H1 (cell line): ENCODE measurements around the gene SLC13A1. TPM values are rescaled to one million over a fixed set of nuclear protein-coding genes. Genes with fewer than 3 reads are reported as not detected.

Source experiments
- CTCF ChIA-PET: fragments of 300-600 bp; sonication (Branson Sonifier 250); formaldehyde crosslinking; loops from one replicate; lab custom pipeline; 2021; ENCODE audit not compliant: partially characterized antibody; lab: Charles Lee
- POLR2A ChIA-PET: fragments of 300-600 bp; sonication (Branson Sonifier 250); formaldehyde crosslinking; loops from one replicate; lab custom pipeline; 2021; ENCODE audit warnings: inconsistent platforms; ENCODE audit not compliant: partially characterized antibody; lab: Charles Lee
- DNase-seq, 2 experiments: peaks; one replicate each; pipeline versions ENCODE4 v3.0.0 to v3.0.0-alpha.2; 2010 to 2022; ENCODE audit warnings: low spot score in 2 of 2, low read depth in 1 of 2, mixed read lengths in 1 of 2
- FAIRE-seq: peaks from 2 replicates; lab custom pipeline; 2011; peaks lifted over from hg19 to GRCh38; lab: Jason Lieb, UNC
- H2AFZ ChIP-seq: 2 replicates; pipeline ENCODE4 v1.8.1; 2012; ENCODE audit warnings: low read length, inconsistent platforms
- H2AK5ac ChIP-seq: 2 replicates; pipeline ENCODE4 v1.6.1; 2013; ENCODE audit warnings: low read depth, low read length
- H2BK120ac ChIP-seq: replicated peaks from 2 replicates; pipeline ENCODE3; 2013; ENCODE audit warnings: low read depth, low read length, inconsistent platforms
- H2BK12ac ChIP-seq: 2 replicates; pipeline ENCODE4 v1.6.1; 2013; ENCODE audit warnings: low read depth, low read length
- H2BK15ac ChIP-seq: 2 replicates; pipeline ENCODE4 v1.6.1; 2013; ENCODE audit warnings: low read length
- H2BK20ac ChIP-seq: 2 replicates; pipeline ENCODE4 v1.6.1; 2013; ENCODE audit warnings: low read length
- H2BK5ac ChIP-seq: 2 replicates; pipeline ENCODE4 v1.6.1; 2013; ENCODE audit warnings: low read depth, low read length
- H3K14ac ChIP-seq: 2 replicates; pipeline ENCODE4 v1.6.1; 2013; ENCODE audit warnings: inconsistent platforms; ENCODE audit not compliant: insufficient read length
- H3K18ac ChIP-seq: 2 replicates; pipeline ENCODE4 v1.6.1; 2013; ENCODE audit warnings: low read length; ENCODE audit errors: extremely low read depth
- H3K23ac ChIP-seq: 2 replicates; pipeline ENCODE4 v1.6.1; 2013; ENCODE audit warnings: inconsistent platforms; ENCODE audit not compliant: insufficient read length
- H3K23me2 ChIP-seq: 2 replicates; pipeline ENCODE4 v1.6.1; 2013; ENCODE audit warnings: low read depth, low read length
- H3K27ac ChIP-seq: 2 replicates; pipeline ENCODE4 v1.6.1; 2011; ENCODE audit warnings: low read depth, low read length, inconsistent platforms
- H3K27me3 ChIP-seq, 4 experiments: replicated peaks in 1 of 4; 1 replicate in 1 of 4; 2 replicates in 3 of 4; pipeline versions ENCODE4 v1.6.1 to v1.8.1; 2011 to 2013; ENCODE audit warnings: low read length in 3 of 4, mild to moderate bottlenecking in 3 of 4, inconsistent platforms in 2 of 4, mixed read lengths in 2 of 4, moderate library complexity in 1 of 4; ENCODE audit not compliant: control insufficient read depth in 3 of 4, insufficient read depth in 3 of 4; ENCODE audit errors: extremely low read depth in 1 of 4
- H3K36me3 ChIP-seq, 4 experiments: 2 replicates each; pipeline versions ENCODE4 v1.6.1 to v1.8.1; 2011 to 2013; ENCODE audit warnings: mild to moderate bottlenecking in 4 of 4, low read length in 3 of 4, moderate library complexity in 2 of 4, control low read depth in 1 of 4, inconsistent platforms in 1 of 4; ENCODE audit not compliant: insufficient read depth in 4 of 4, control insufficient read depth in 2 of 4
- H3K4ac ChIP-seq: replicated peaks from 2 replicates; pipeline ENCODE3; 2013; ENCODE audit warnings: low read length, low read depth, mixed read lengths, inconsistent platforms; ENCODE audit not compliant: insufficient read length
- H3K4me1 ChIP-seq, 4 experiments: replicated peaks in 1 of 4; 1 replicate in 1 of 4; 2 replicates in 3 of 4; pipeline versions ENCODE4 v1.6.1 to v1.8.1; 2011 to 2013; ENCODE audit warnings: low read length in 3 of 4, inconsistent platforms in 2 of 4, mixed read lengths in 1 of 4; ENCODE audit not compliant: insufficient read depth in 4 of 4, control insufficient read depth in 3 of 4
- H3K4me2 ChIP-seq, 2 experiments: 2 replicates each; pipeline versions ENCODE4 v1.6.1 to v1.8.1; 2011 to 2013; ENCODE audit warnings: low read depth in 2 of 2, low read length in 2 of 2, control low read depth in 1 of 2, inconsistent platforms in 1 of 2, mild to moderate bottlenecking in 1 of 2; ENCODE audit not compliant: insufficient read depth in 1 of 2
- H3K4me3 ChIP-seq, 4 experiments: fragments of 200-600, 300-600 bp in 1 of 4; sonication (generic), shearing (Covaris generic), sonication (Bioruptor Twin) in 1 of 4; 2 replicates each; pipeline versions ENCODE4 v1.5.1 to v1.8.1; 2011 to 2016; ENCODE audit warnings: low read length in 4 of 4, low read depth in 3 of 4, control low read depth in 2 of 4, inconsistent platforms in 2 of 4, mild to moderate bottlenecking in 2 of 4, mixed read lengths in 1 of 4, moderate library complexity in 1 of 4; ENCODE audit not compliant: insufficient read depth in 2 of 4; ENCODE audit errors: extremely low read depth in 1 of 4
- H3K56ac ChIP-seq: replicated peaks from 2 replicates; pipeline ENCODE3; 2013; ENCODE audit warnings: low read depth, mild to moderate bottlenecking, mixed read lengths, low read length, inconsistent platforms; ENCODE audit not compliant: insufficient read length
- H3K79me1 ChIP-seq: 2 replicates; pipeline ENCODE4 v1.6.1; 2013; ENCODE audit warnings: low read depth, low read length, control low read depth
- H3K79me2 ChIP-seq, 2 experiments: 2 replicates each; pipeline versions ENCODE4 v1.6.1 to v1.8.1; 2012 to 2013; ENCODE audit warnings: low read length in 2 of 2, mild to moderate bottlenecking in 2 of 2, inconsistent platforms in 1 of 2; ENCODE audit not compliant: insufficient read depth in 2 of 2, control insufficient read depth in 1 of 2
- H3K9ac ChIP-seq, 4 experiments: replicated peaks in 1 of 4; 1 replicate in 1 of 4; 2 replicates in 3 of 4; pipeline versions ENCODE4 v1.6.1 to v1.8.1; 2011 to 2013; ENCODE audit warnings: low read depth in 3 of 4, low read length in 3 of 4, control low read depth in 2 of 4, mild to moderate bottlenecking in 2 of 4, moderate library complexity in 2 of 4, inconsistent platforms in 1 of 4; ENCODE audit errors: extremely low read depth in 1 of 4
- H3K9me3 ChIP-seq, 2 experiments: 2 replicates each; pipeline versions ENCODE4 v1.6.1 to v1.8.1; 2012 to 2013; ENCODE audit warnings: mild to moderate bottlenecking in 2 of 2, moderate library complexity in 2 of 2, control low read depth in 1 of 2, inconsistent platforms in 1 of 2, low read depth in 1 of 2, low read length in 1 of 2, mixed read lengths in 1 of 2; ENCODE audit not compliant: insufficient read depth in 2 of 2
- H4K20me1 ChIP-seq, 2 experiments: replicated peaks in 1 of 2; 2 replicates each; pipeline versions ENCODE3 to v1.8.1; 2011 to 2013; ENCODE audit warnings: inconsistent platforms in 2 of 2, low read length in 2 of 2, mild to moderate bottlenecking in 1 of 2; ENCODE audit not compliant: insufficient read depth in 2 of 2, control insufficient read depth in 1 of 2
- H4K5ac ChIP-seq: 2 replicates; pipeline ENCODE4 v1.6.1; 2013; ENCODE audit warnings: low read length, low read depth, mixed read lengths, inconsistent platforms; ENCODE audit not compliant: insufficient read length
- H4K8ac ChIP-seq: 2 replicates; pipeline ENCODE4 v1.8.0; 2013; ENCODE audit warnings: mild to moderate bottlenecking, moderate library complexity, low read length, inconsistent platforms; ENCODE audit not compliant: insufficient read depth; ENCODE audit errors: extremely low read depth
- H4K91ac ChIP-seq: replicated peaks from 2 replicates; pipeline ENCODE3; 2013; ENCODE audit warnings: low read length, mixed read lengths, inconsistent platforms; ENCODE audit not compliant: insufficient read length
- BCL11A ChIP-seq, 2 experiments: IDR thresholded peaks; one replicate each; pipeline ENCODE4 v1.6.1; 2011; ENCODE audit warnings: low read depth in 2 of 2, low read length in 2 of 2, mild to moderate bottlenecking in 2 of 2
- BRCA1 ChIP-seq: IDR thresholded peaks from 2 replicates; pipeline ENCODE4 v1.6.1; 2012; ENCODE audit warnings: low read depth, low read length, improper control_type of control experiment
- CBX5 ChIP-seq: fragments of 300-800, 300-1000 bp; sonication (generic); IDR thresholded peaks from 2 replicates; pipeline ENCODE4 v1.7.1; 2016; ENCODE audit warnings: antibody characterized with exemption, low read length, low read depth
- CHD1 ChIP-seq: IDR thresholded peaks from 2 replicates; pipeline ENCODE4 v1.6.1; 2012; ENCODE audit warnings: low read depth, low read length, improper control_type of control experiment
- EGR1 ChIP-seq: IDR thresholded peaks from 2 replicates; pipeline ENCODE4 v1.6.1; 2011; ENCODE audit warnings: low read depth, low read length, borderline replicate concordance
- KDM5A ChIP-seq: fragments of 200-600 bp; IDR thresholded peaks from 2 replicates; pipeline ENCODE4 v1.7.1; 2012; ENCODE audit warnings: mild to moderate bottlenecking, low read length, inconsistent platforms, mixed read lengths
- PHF8 ChIP-seq: fragments of 200-600 bp; sonication (generic); conservative IDR thresholded peaks from 2 replicates; pipeline ENCODE4 v1.7.1; 2012; ENCODE audit warnings: low read depth, mild to moderate bottlenecking, inconsistent platforms, low read length, moderate library complexity
- POU5F1 ChIP-seq: IDR thresholded peaks from 2 replicates; pipeline ENCODE4 v1.6.1; 2011; ENCODE audit warnings: low read depth, mild to moderate bottlenecking, low read length, moderate library complexity
- RAD21 ChIP-seq, 2 experiments: IDR thresholded peaks in 1 of 2; conservative IDR thresholded peaks in 1 of 2; 2 replicates each; pipeline ENCODE4 v1.6.1; 2011; ENCODE audit warnings: low read depth in 2 of 2, low read length in 2 of 2, improper control_type of control experiment in 1 of 2, inconsistent platforms in 1 of 2, mild to moderate bottlenecking in 1 of 2, moderate library complexity in 1 of 2
- RFX5 ChIP-seq: IDR thresholded peaks from 2 replicates; pipeline ENCODE4 v1.6.1; 2011; ENCODE audit warnings: low read depth, low read length, improper control_type of control experiment, borderline replicate concordance
- SIRT6 ChIP-seq: IDR thresholded peaks from one replicate; pipeline ENCODE4 v1.7.1; 2012; ENCODE audit warnings: low read length, inconsistent platforms
- SP4 ChIP-seq: IDR thresholded peaks from 2 replicates; pipeline ENCODE4 v1.6.1; 2012; ENCODE audit warnings: low read length, inconsistent platforms
- SRF ChIP-seq: IDR thresholded peaks from 2 replicates; pipeline ENCODE4 v1.6.1; 2011; ENCODE audit warnings: mild to moderate bottlenecking, low read depth, low read length, moderate library complexity
- WGBS, 2 experiments: shearing (Covaris generic) in 1 of 2; methylation state at CpG; one replicate each; pipeline versions ENCODE4 v1.1.6 to v1.1.7; 2013 to 2015; ENCODE audit warnings: low lambda C conversion rate in 2 of 2, mixed read lengths in 2 of 2, inconsistent platforms in 1 of 2, low coverage in 1 of 2, missing lambda C conversion rate in 1 of 2; ENCODE audit not compliant: insufficient replicate concordance in 2 of 2, insufficient coverage in 1 of 2, insufficient read length in 1 of 2; ENCODE audit errors: extremely low coverage in 1 of 2, missing lambda C conversion rate in 1 of 2; 5-methylcytosine and 5-hydroxymethylcytosine counted together
- polyA plus RNA-seq, 7 experiments: library from polyadenylated mRNA; depleted of rRNA in 3 of 7; stranded (reverse) in 5 of 7; unstranded in 2 of 7; fragments of >200 nt in 5 of 7; fragments of 200-250 nt in 2 of 7; gene quantifications; 1 replicate in 5 of 7; 2 replicates in 1 of 7; 4 replicates in 1 of 7; pipeline versions ENCODE4 v1.2.1 to v1.2.3, GENCODE V29; 2011 to 2013; ENCODE audit warnings: missing spikeins in 2 of 7, mixed read lengths in 2 of 7
- total RNA-seq: library from RNA; stranded (reverse); fragmentation: NEBNext Ultra II Directional; extraction: Animal tissue kit (Norgen Biotek cat#: 25700); gene quantifications from 2 replicates; pipeline ENCODE4 v1.2.1, GENCODE V29; 2021

Gene SLC13A1
- total and polyA plus RNA-seq, 2 of the 8 experiments (the other 6 are each of a cell fraction or from before 2014, with no cell fraction given) = not detected

- Histone ChIP-seq H3K56ac (no peak overlapping the region), H3K23me2 (no peaks in the 10 kb centered on the region), H3K18ac (no peak overlapping the region), H3K4ac (no peak overlapping the region), H3K27ac (no peak overlapping the region), H4K20me1 (no peaks in the 10 kb centered on the region), H4K91ac (no peak overlapping the region), H2AFZ (no peak overlapping the region), H2BK12ac (no peak overlapping the region), H3K14ac (no peak overlapping the region), H2BK20ac (no peak overlapping the region), H3K36me3 (no peaks in the 10 kb centered on the region), H3K4me2 (no peak overlapping the region), H3K79me2 (no peaks in the 10 kb centered on the region), H3K4me1 (no peaks in the 10 kb centered on the region), H3K79me1 (no peaks in the 10 kb centered on the region), H2AK5ac (no peak overlapping the region), H3K9ac (no peak overlapping the region), H2BK120ac (no peak overlapping the region), H4K8ac (no peak overlapping the region), H3K23ac (no peak overlapping the region), H3K27me3 (no peaks in the 10 kb centered on the region), H3K9me3 (no peaks in the 10 kb centered on the region), H2BK15ac (no peak overlapping the region), H2BK5ac (no peak overlapping the region), H3K4me3 (no peak overlapping the region), H4K5ac (no peak overlapping the region)
- no peak for DNase-seq
- no peak for FAIRE-seq
- CTCF ChIA-PET = interaction anchor here (2.2 kb wide), 1 partner anchor 11 kb away, joined by 6 read pairs; no protein-coding TSS in a partner anchor
- POLR2A ChIA-PET = no interaction called here
- TF ChIP-seq EGR1 = no peak
- no peak for TF ChIP-seq SP4
- no peak for TF ChIP-seq CHD1
- no peak for TF ChIP-seq KDM5A
- no peak for TF ChIP-seq RAD21 (IDR thresholded peaks at IDR 0.05 in 1 of 2, conservative IDR thresholded peaks at IDR 0.05 in 1 of 2; ENCODE audit: low read depth in 2 of 2, low read length in 2 of 2)
- TF ChIP-seq RFX5 = no peak
- no peak for TF ChIP-seq SIRT6
- TF ChIP-seq BCL11A (IDR thresholded peaks at IDR 0.05; ENCODE audit: low read depth in 2 of 2, low read length in 2 of 2) = no peak
- no peak for TF ChIP-seq PHF8
- no peak for TF ChIP-seq BRCA1
- no peak for TF ChIP-seq SRF
- TF ChIP-seq POU5F1 = no peak
- no peak for TF ChIP-seq CBX5
- WGBS, 2 experiments = 75% methylated on average over 2 of the region's 2 CpGs; no CpG with 5 or more reads in 1 of the 2 experiments
Observed at GRCh38 chr7:123198111-123198510, 1.7 kb downstream of the SLC13A1 start.
